Esophagus squamous epithelium (tissue), 4 donors: Measurements from ENCODE around the gene OR1F1.

Experiments used
- CTCF ChIP-seq, 6 experiments: fragments of 450-650 bp in 4 of 6; fragments of 200-600 bp in 2 of 6; sonication (generic) in 2 of 6; IDR thresholded peaks; one replicate each; pipeline ENCODE4 v1.5.1; 2016 to 2019; ENCODE audit warnings: antibody characterized with exemption in 6 of 6, mild to moderate bottlenecking in 4 of 6, moderate library complexity in 4 of 6
- POLR2A ChIP-seq, 4 donors: fragments of 450-650 bp; IDR thresholded peaks; one replicate each; pipeline ENCODE4 v1.6.1; 2017; ENCODE audit warnings: antibody characterized with exemption in 4 of 4, mild to moderate bottlenecking in 4 of 4, moderate library complexity in 3 of 4

GRCh38 chr16:3234543-3234856, 46.5 kb downstream of the OR1F1 start:
- no peak for TF ChIP-seq CTCF (IDR thresholded peaks at IDR 0.05)
- TF ChIP-seq POLR2A (IDR thresholded peaks at IDR 0.05) = no peak
